H1 (cell line): ENCODE results near the gene TAGLN2. TPM values are rescaled to one million over a fixed set of nuclear protein-coding genes. Genes with fewer than 3 reads are reported as not detected.

ENCODE experiments used
- CTCF ChIA-PET: fragments of 300-600 bp; sonication (Branson Sonifier 250); formaldehyde crosslinking; loops from one replicate; lab custom pipeline; 2021; ENCODE audit not compliant: partially characterized antibody; lab: Charles Lee
- POLR2A ChIA-PET: fragments of 300-600 bp; sonication (Branson Sonifier 250); formaldehyde crosslinking; loops from one replicate; lab custom pipeline; 2021; ENCODE audit warnings: inconsistent platforms; ENCODE audit not compliant: partially characterized antibody; lab: Charles Lee
- DNase-seq, 2 experiments: peaks; one replicate each; pipeline versions ENCODE4 v3.0.0 to v3.0.0-alpha.2; 2010 to 2022; ENCODE audit warnings: low spot score in 2 of 2, low read depth in 1 of 2, mixed read lengths in 1 of 2
- FAIRE-seq: peaks from 2 replicates; lab custom pipeline; 2011; peaks lifted over from hg19 to GRCh38; lab: Jason Lieb, UNC
- H2AFZ ChIP-seq: 2 replicates; pipeline ENCODE4 v1.8.1; 2012; ENCODE audit warnings: low read length, inconsistent platforms
- H2AK5ac ChIP-seq: 2 replicates; pipeline ENCODE4 v1.6.1; 2013; ENCODE audit warnings: low read depth, low read length
- H2BK120ac ChIP-seq: replicated peaks from 2 replicates; pipeline ENCODE3; 2013; ENCODE audit warnings: low read depth, low read length, inconsistent platforms
- H2BK12ac ChIP-seq: 2 replicates; pipeline ENCODE4 v1.6.1; 2013; ENCODE audit warnings: low read depth, low read length
- H2BK15ac ChIP-seq: 2 replicates; pipeline ENCODE4 v1.6.1; 2013; ENCODE audit warnings: low read length
- H2BK20ac ChIP-seq: 2 replicates; pipeline ENCODE4 v1.6.1; 2013; ENCODE audit warnings: low read length
- H2BK5ac ChIP-seq: 2 replicates; pipeline ENCODE4 v1.6.1; 2013; ENCODE audit warnings: low read depth, low read length
- H3K14ac ChIP-seq: 2 replicates; pipeline ENCODE4 v1.6.1; 2013; ENCODE audit warnings: inconsistent platforms; ENCODE audit not compliant: insufficient read length
- H3K18ac ChIP-seq: 2 replicates; pipeline ENCODE4 v1.6.1; 2013; ENCODE audit warnings: low read length; ENCODE audit errors: extremely low read depth
- H3K23ac ChIP-seq: 2 replicates; pipeline ENCODE4 v1.6.1; 2013; ENCODE audit warnings: inconsistent platforms; ENCODE audit not compliant: insufficient read length
- H3K23me2 ChIP-seq: 2 replicates; pipeline ENCODE4 v1.6.1; 2013; ENCODE audit warnings: low read depth, low read length
- H3K27ac ChIP-seq: 2 replicates; pipeline ENCODE4 v1.6.1; 2011; ENCODE audit warnings: low read depth, low read length, inconsistent platforms
- H3K27me3 ChIP-seq, 4 experiments: replicated peaks in 1 of 4; 1 replicate in 1 of 4; 2 replicates in 3 of 4; pipeline versions ENCODE4 v1.6.1 to v1.8.1; 2011 to 2013; ENCODE audit warnings: low read length in 3 of 4, mild to moderate bottlenecking in 3 of 4, inconsistent platforms in 2 of 4, mixed read lengths in 2 of 4, moderate library complexity in 1 of 4; ENCODE audit not compliant: control insufficient read depth in 3 of 4, insufficient read depth in 3 of 4; ENCODE audit errors: extremely low read depth in 1 of 4
- H3K36me3 ChIP-seq, 4 experiments: 2 replicates each; pipeline versions ENCODE4 v1.6.1 to v1.8.1; 2011 to 2013; ENCODE audit warnings: mild to moderate bottlenecking in 4 of 4, low read length in 3 of 4, moderate library complexity in 2 of 4, control low read depth in 1 of 4, inconsistent platforms in 1 of 4; ENCODE audit not compliant: insufficient read depth in 4 of 4, control insufficient read depth in 2 of 4
- H3K4ac ChIP-seq: replicated peaks from 2 replicates; pipeline ENCODE3; 2013; ENCODE audit warnings: low read length, low read depth, mixed read lengths, inconsistent platforms; ENCODE audit not compliant: insufficient read length
- H3K4me1 ChIP-seq, 4 experiments: replicated peaks in 1 of 4; 1 replicate in 1 of 4; 2 replicates in 3 of 4; pipeline versions ENCODE4 v1.6.1 to v1.8.1; 2011 to 2013; ENCODE audit warnings: low read length in 3 of 4, inconsistent platforms in 2 of 4, mixed read lengths in 1 of 4; ENCODE audit not compliant: insufficient read depth in 4 of 4, control insufficient read depth in 3 of 4
- H3K4me2 ChIP-seq, 2 experiments: 2 replicates each; pipeline versions ENCODE4 v1.6.1 to v1.8.1; 2011 to 2013; ENCODE audit warnings: low read depth in 2 of 2, low read length in 2 of 2, control low read depth in 1 of 2, inconsistent platforms in 1 of 2, mild to moderate bottlenecking in 1 of 2; ENCODE audit not compliant: insufficient read depth in 1 of 2
- H3K4me3 ChIP-seq, 4 experiments: fragments of 200-600, 300-600 bp in 1 of 4; sonication (generic), shearing (Covaris generic), sonication (Bioruptor Twin) in 1 of 4; 2 replicates each; pipeline versions ENCODE4 v1.5.1 to v1.8.1; 2011 to 2016; ENCODE audit warnings: low read length in 4 of 4, low read depth in 3 of 4, control low read depth in 2 of 4, inconsistent platforms in 2 of 4, mild to moderate bottlenecking in 2 of 4, mixed read lengths in 1 of 4, moderate library complexity in 1 of 4; ENCODE audit not compliant: insufficient read depth in 2 of 4; ENCODE audit errors: extremely low read depth in 1 of 4
- H3K56ac ChIP-seq: replicated peaks from 2 replicates; pipeline ENCODE3; 2013; ENCODE audit warnings: low read depth, mild to moderate bottlenecking, mixed read lengths, low read length, inconsistent platforms; ENCODE audit not compliant: insufficient read length
- H3K79me1 ChIP-seq: 2 replicates; pipeline ENCODE4 v1.6.1; 2013; ENCODE audit warnings: low read depth, low read length, control low read depth
- H3K79me2 ChIP-seq, 2 experiments: 2 replicates each; pipeline versions ENCODE4 v1.6.1 to v1.8.1; 2012 to 2013; ENCODE audit warnings: low read length in 2 of 2, mild to moderate bottlenecking in 2 of 2, inconsistent platforms in 1 of 2; ENCODE audit not compliant: insufficient read depth in 2 of 2, control insufficient read depth in 1 of 2
- H3K9ac ChIP-seq, 4 experiments: replicated peaks in 1 of 4; 1 replicate in 1 of 4; 2 replicates in 3 of 4; pipeline versions ENCODE4 v1.6.1 to v1.8.1; 2011 to 2013; ENCODE audit warnings: low read depth in 3 of 4, low read length in 3 of 4, control low read depth in 2 of 4, mild to moderate bottlenecking in 2 of 4, moderate library complexity in 2 of 4, inconsistent platforms in 1 of 4; ENCODE audit errors: extremely low read depth in 1 of 4
- H3K9me3 ChIP-seq, 2 experiments: 2 replicates each; pipeline versions ENCODE4 v1.6.1 to v1.8.1; 2012 to 2013; ENCODE audit warnings: mild to moderate bottlenecking in 2 of 2, moderate library complexity in 2 of 2, control low read depth in 1 of 2, inconsistent platforms in 1 of 2, low read depth in 1 of 2, low read length in 1 of 2, mixed read lengths in 1 of 2; ENCODE audit not compliant: insufficient read depth in 2 of 2
- H4K20me1 ChIP-seq, 2 experiments: replicated peaks in 1 of 2; 2 replicates each; pipeline versions ENCODE3 to v1.8.1; 2011 to 2013; ENCODE audit warnings: inconsistent platforms in 2 of 2, low read length in 2 of 2, mild to moderate bottlenecking in 1 of 2; ENCODE audit not compliant: insufficient read depth in 2 of 2, control insufficient read depth in 1 of 2
- H4K5ac ChIP-seq: 2 replicates; pipeline ENCODE4 v1.6.1; 2013; ENCODE audit warnings: low read length, low read depth, mixed read lengths, inconsistent platforms; ENCODE audit not compliant: insufficient read length
- H4K8ac ChIP-seq: 2 replicates; pipeline ENCODE4 v1.8.0; 2013; ENCODE audit warnings: mild to moderate bottlenecking, moderate library complexity, low read length, inconsistent platforms; ENCODE audit not compliant: insufficient read depth; ENCODE audit errors: extremely low read depth
- H4K91ac ChIP-seq: replicated peaks from 2 replicates; pipeline ENCODE3; 2013; ENCODE audit warnings: low read length, mixed read lengths, inconsistent platforms; ENCODE audit not compliant: insufficient read length
- BCL11A ChIP-seq, 2 experiments: IDR thresholded peaks; one replicate each; pipeline ENCODE4 v1.6.1; 2011; ENCODE audit warnings: low read depth in 2 of 2, low read length in 2 of 2, mild to moderate bottlenecking in 2 of 2
- CBX8 ChIP-seq: fragments of 300-800, 300-1000 bp; sonication (generic); IDR thresholded peaks from 2 replicates; pipeline ENCODE4 v1.7.1; 2016; ENCODE audit warnings: low read depth, low read length, borderline replicate concordance
- CHD1 ChIP-seq: IDR thresholded peaks from 2 replicates; pipeline ENCODE4 v1.6.1; 2012; ENCODE audit warnings: low read depth, low read length, improper control_type of control experiment
- EP300 ChIP-seq, 2 experiments: IDR thresholded peaks; 1 replicate in 1 of 2; 2 replicates in 1 of 2; pipeline ENCODE4 v1.6.1; 2011 to 2012; ENCODE audit warnings: low read depth in 2 of 2, low read length in 2 of 2, mild to moderate bottlenecking in 2 of 2, borderline replicate concordance in 1 of 2, inconsistent platforms in 1 of 2, moderate library complexity in 1 of 2
- FOSL1 ChIP-seq: IDR thresholded peaks from 2 replicates; pipeline ENCODE4 v1.6.1; 2011; ENCODE audit warnings: mild to moderate bottlenecking, low read depth, low read length, moderate library complexity; ENCODE audit not compliant: insufficient read depth
- HDAC2 ChIP-seq, 2 experiments: fragments of 300-600 bp in 1 of 2; sonication (generic) in 1 of 2; IDR thresholded peaks; 2 replicates each; pipeline ENCODE4 v1.6.1; 2011 to 2012; ENCODE audit warnings: low read depth in 2 of 2, low read length in 2 of 2, mild to moderate bottlenecking in 2 of 2, moderate library complexity in 2 of 2, borderline replicate concordance in 1 of 2, inconsistent platforms in 1 of 2
- KDM4A ChIP-seq: IDR thresholded peaks from one replicate; pipeline ENCODE4 v1.7.1; 2012; ENCODE audit warnings: low read depth, mild to moderate bottlenecking, moderate library complexity, low read length, inconsistent platforms; ENCODE audit not compliant: severe bottlenecking
- PHF8 ChIP-seq: fragments of 200-600 bp; sonication (generic); conservative IDR thresholded peaks from 2 replicates; pipeline ENCODE4 v1.7.1; 2012; ENCODE audit warnings: low read depth, mild to moderate bottlenecking, inconsistent platforms, low read length, moderate library complexity
- POLR2AphosphoS5 ChIP-seq: IDR thresholded peaks from 2 replicates; pipeline ENCODE4 v1.6.1; 2011; ENCODE audit warnings: low read depth, low read length
- RBBP5 ChIP-seq: IDR thresholded peaks from 2 replicates; pipeline ENCODE4 v1.7.1; 2012; ENCODE audit warnings: low read depth, mild to moderate bottlenecking, inconsistent platforms, low read length, moderate library complexity, borderline replicate concordance
- RNF2 ChIP-seq: fragments of 200-900, 300-1000 bp; sonication (generic); IDR thresholded peaks from 2 replicates; pipeline ENCODE4 v1.7.1; 2016; ENCODE audit warnings: borderline replicate concordance, low read depth, mild to moderate bottlenecking, antibody characterized with exemption, low read length; ENCODE audit not compliant: poor library complexity, severe bottlenecking; ENCODE audit errors: missing control alignments
- SP4 ChIP-seq: IDR thresholded peaks from 2 replicates; pipeline ENCODE4 v1.6.1; 2012; ENCODE audit warnings: low read length, inconsistent platforms
- TBP ChIP-seq: IDR thresholded peaks from 2 replicates; pipeline ENCODE4 v1.6.1; 2011; ENCODE audit warnings: low read depth, low read length, improper control_type of control experiment
- WGBS, 2 experiments: shearing (Covaris generic) in 1 of 2; methylation state at CpG; one replicate each; pipeline versions ENCODE4 v1.1.6 to v1.1.7; 2013 to 2015; ENCODE audit warnings: low lambda C conversion rate in 2 of 2, mixed read lengths in 2 of 2, inconsistent platforms in 1 of 2, low coverage in 1 of 2, missing lambda C conversion rate in 1 of 2; ENCODE audit not compliant: insufficient replicate concordance in 2 of 2, insufficient coverage in 1 of 2, insufficient read length in 1 of 2; ENCODE audit errors: extremely low coverage in 1 of 2, missing lambda C conversion rate in 1 of 2; 5-methylcytosine and 5-hydroxymethylcytosine counted together
- polyA plus RNA-seq, 7 experiments: library from polyadenylated mRNA; depleted of rRNA in 3 of 7; stranded (reverse) in 5 of 7; unstranded in 2 of 7; fragments of >200 nt in 5 of 7; fragments of 200-250 nt in 2 of 7; gene quantifications; 1 replicate in 5 of 7; 2 replicates in 1 of 7; 4 replicates in 1 of 7; pipeline versions ENCODE4 v1.2.1 to v1.2.3, GENCODE V29; 2011 to 2013; ENCODE audit warnings: missing spikeins in 2 of 7, mixed read lengths in 2 of 7
- total RNA-seq: library from RNA; stranded (reverse); fragmentation: NEBNext Ultra II Directional; extraction: Animal tissue kit (Norgen Biotek cat#: 25700); gene quantifications from 2 replicates; pipeline ENCODE4 v1.2.1, GENCODE V29; 2021

TAGLN2 gene
- total and polyA plus RNA-seq, 2 of the 8 experiments (the other 6 are each of a cell fraction or from before 2014, with no cell fraction given): 93.0 to 114 TPM

DNA sequence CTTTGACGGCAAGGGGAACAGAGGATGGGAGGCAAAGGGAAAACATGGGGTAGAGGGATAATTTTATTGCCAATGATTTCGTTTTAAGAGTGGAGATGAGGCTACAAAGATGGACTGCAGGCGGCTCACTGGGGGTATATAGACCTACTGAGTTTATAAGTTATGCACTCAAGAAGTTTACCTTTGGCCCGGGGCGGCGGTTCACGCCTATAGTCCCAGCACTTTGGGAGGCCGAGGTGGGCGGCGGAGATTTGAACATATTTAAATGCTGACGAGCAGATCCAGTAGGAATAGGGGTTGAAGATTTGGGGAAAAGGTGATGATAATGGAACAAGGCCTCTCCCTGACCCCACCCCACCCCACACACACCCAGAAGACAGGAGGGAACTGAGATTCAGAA, 36.9 kb upstream of the TAGLN2 start:
- no peak overlapping the region for H2BK120ac ChIP-seq
- no peaks in the 10 kb centered on the region for H3K79me1 ChIP-seq
- no peak overlapping the region for H2BK5ac ChIP-seq
- H3K14ac ChIP-seq: no peak overlapping the region
- no peak overlapping the region for H4K5ac ChIP-seq
- no peak overlapping the region for H2BK20ac ChIP-seq
- H3K27me3 ChIP-seq: no peaks in the 10 kb centered on the region
- no peak overlapping the region for H3K18ac ChIP-seq
- H3K4me3 ChIP-seq: no peak overlapping the region
- FAIRE-seq (no peak), DNase-seq (no peak)
- CTCF ChIA-PET: no interaction called here
- H2AFZ ChIP-seq: no peak overlapping the region
- H4K91ac ChIP-seq: no peak overlapping the region
- H2AK5ac ChIP-seq: no peak overlapping the region
- no peak overlapping the region for H3K23ac ChIP-seq
- POLR2A ChIA-PET: interaction anchor here (1.2 kb wide), 1 partner anchor 32 kb away, joined by 3 read pairs; no protein-coding TSS in a partner anchor
- WGBS, 2 experiments: 92% methylated on average over 11 of the region's 11 CpGs; no CpG with 5 or more reads in 1 of the 2 experiments
- H3K4me2 ChIP-seq: no peak overlapping the region
- no peak overlapping the region for H4K8ac ChIP-seq
- H3K36me3 ChIP-seq: no peaks in the 10 kb centered on the region
- no peaks in the 10 kb centered on the region; a peak in 1 of 7 replicates for H3K4me1 ChIP-seq
- H4K20me1 ChIP-seq: no peaks in the 10 kb centered on the region
- H3K4ac ChIP-seq: no peak overlapping the region
- no peak overlapping the region for H3K27ac ChIP-seq
- H3K79me2 ChIP-seq: no peaks in the 10 kb centered on the region
- no peak overlapping the region for H3K56ac ChIP-seq
- no peak overlapping the region for H2BK12ac ChIP-seq
- no peaks in the 10 kb centered on the region for H3K23me2 ChIP-seq
- no peak overlapping the region for H2BK15ac ChIP-seq
- no peaks in the 10 kb centered on the region for H3K9me3 ChIP-seq
- H3K9ac ChIP-seq: no peak overlapping the region
- TF ChIP-seq HDAC2 (IDR thresholded peaks at IDR 0.05; ENCODE audit: borderline replicate concordance in 1 of 2, low read depth in 2 of 2, low read length in 2 of 2) (no peak), RNF2 (no peak), PHF8 (no peak), CBX8 (no peak), FOSL1 (no peak), EP300 (IDR thresholded peaks at IDR 0.05; ENCODE audit: borderline replicate concordance in 1 of 2, low read depth in 2 of 2, low read length in 2 of 2) (no peak), SP4 (no peak), BCL11A (IDR thresholded peaks at IDR 0.05; ENCODE audit: low read depth in 2 of 2, low read length in 2 of 2) (no peak), CHD1 (no peak), TBP (no peak), RBBP5 (no peak), KDM4A (no peak), POLR2AphosphoS5 (no peak)
